Gastroesophageal sphincter (tissue), 4 donors: ENCODE results near the gene TCOF1. TPM values are rescaled to one million over a fixed set of nuclear protein-coding genes. Genes with fewer than 3 reads are reported as not detected.

Experiments
- ATAC-seq: fragments of 150-250 bp; one replicate; pipeline ENCODE4 v1.9.1; 2016; ENCODE audit warnings: mild to moderate bottlenecking, moderate library complexity
- H3K27ac ChIP-seq, 4 donors: fragments of 200-600 bp; sonication (generic) in 3 of 4; 1 replicate in 3 of 4; 2 replicates in 1 of 4; pipeline ENCODE4 v1.5.1; 2016 to 2019
- H3K27me3 ChIP-seq: fragments of 200-600 bp; sonication (generic); one replicate; pipeline ENCODE4 v1.5.1; 2019
- H3K36me3 ChIP-seq, 2 donors: fragments of 200-600 bp; sonication (generic); one replicate each; pipeline ENCODE4 v1.5.1; 2019; ENCODE audit warnings: control low read depth in 1 of 2
- H3K4me1 ChIP-seq, 3 donors: fragments of 200-600 bp; sonication (generic); 1 replicate in 2 of 3; 2 replicates in 1 of 3; pipeline ENCODE4 v1.5.1; 2016 to 2019; ENCODE audit warnings: control low read depth in 2 of 3
- H3K4me3 ChIP-seq, 2 donors: fragments of 200-600 bp; sonication (generic); one replicate each; pipeline ENCODE4 v1.5.1; 2019; ENCODE audit warnings: mild to moderate bottlenecking in 1 of 2, moderate library complexity in 1 of 2
- H3K9me3 ChIP-seq, 3 donors: fragments of 200-600 bp; sonication (generic); one replicate each; pipeline ENCODE4 v1.5.1; 2017 to 2019; ENCODE audit warnings: control low read depth in 2 of 3
- EP300 ChIP-seq: sonication (generic); formaldehyde crosslinking; IDR thresholded peaks from one replicate; pipeline ENCODE4 v1.6.1; 2017; ENCODE audit warnings: antibody characterized with exemption, mild to moderate bottlenecking
- POLR2A ChIP-seq, 2 donors: fragments of 450-650 bp; IDR thresholded peaks; one replicate each; pipeline ENCODE4 v1.6.1; 2017; ENCODE audit warnings: antibody characterized with exemption in 2 of 2, mild to moderate bottlenecking in 2 of 2, moderate library complexity in 1 of 2
- POLR2AphosphoS5 ChIP-seq: sonication (generic); formaldehyde crosslinking; IDR thresholded peaks from one replicate; pipeline ENCODE4 v1.6.1; 2017; ENCODE audit warnings: antibody characterized with exemption
- WGBS, 2 donors: methylation state at CpG; one replicate each; pipeline ENCODE4 v1.1.5; 2018; ENCODE audit warnings: low coverage in 1 of 2; 5-methylcytosine and 5-hydroxymethylcytosine counted together
- total RNA-seq, 4 donors: library from RNA; depleted of rRNA; stranded (reverse); fragments of >200 nt; gene quantifications; one replicate each; pipeline ENCODE4 v1.1.0, GENCODE V29; 2016
- TF ChIP-seq, protein P1 (sequence below), 4 experiments: fragments of 200-600 bp in 2 of 4; fragments of 450-650 bp in 2 of 4; sonication (generic) in 1 of 4; IDR thresholded peaks; one replicate each; pipeline ENCODE4 v1.5.1; 2017 to 2019; ENCODE audit warnings: antibody characterized with exemption in 4 of 4, mild to moderate bottlenecking in 2 of 4, moderate library complexity in 2 of 4

The TCOF1 gene
- total RNA-seq, 4 donors from 2014 or later: 25.4 to 55.7 (median 31.0) TPM

- peak overlapping the region; percentile 56 to 87 for H3K4me3 ChIP-seq
- WGBS, 2 donors: 22 to 75% methylated on average over 3 to 6 of the region's 10 CpGs
- peak overlapping the region in 3 of 4 donors; percentile 60 to 74 (median 68) for H3K27ac ChIP-seq
- no peaks in the 10 kb centered on the region for H3K9me3 ChIP-seq
- no peaks in the 10 kb centered on the region for H3K27me3 ChIP-seq
- peaks cover 0 to 22% of the 10 kb centered on the region in 2 donors for H3K36me3 ChIP-seq
- TF ChIP-seq, protein P1, sequence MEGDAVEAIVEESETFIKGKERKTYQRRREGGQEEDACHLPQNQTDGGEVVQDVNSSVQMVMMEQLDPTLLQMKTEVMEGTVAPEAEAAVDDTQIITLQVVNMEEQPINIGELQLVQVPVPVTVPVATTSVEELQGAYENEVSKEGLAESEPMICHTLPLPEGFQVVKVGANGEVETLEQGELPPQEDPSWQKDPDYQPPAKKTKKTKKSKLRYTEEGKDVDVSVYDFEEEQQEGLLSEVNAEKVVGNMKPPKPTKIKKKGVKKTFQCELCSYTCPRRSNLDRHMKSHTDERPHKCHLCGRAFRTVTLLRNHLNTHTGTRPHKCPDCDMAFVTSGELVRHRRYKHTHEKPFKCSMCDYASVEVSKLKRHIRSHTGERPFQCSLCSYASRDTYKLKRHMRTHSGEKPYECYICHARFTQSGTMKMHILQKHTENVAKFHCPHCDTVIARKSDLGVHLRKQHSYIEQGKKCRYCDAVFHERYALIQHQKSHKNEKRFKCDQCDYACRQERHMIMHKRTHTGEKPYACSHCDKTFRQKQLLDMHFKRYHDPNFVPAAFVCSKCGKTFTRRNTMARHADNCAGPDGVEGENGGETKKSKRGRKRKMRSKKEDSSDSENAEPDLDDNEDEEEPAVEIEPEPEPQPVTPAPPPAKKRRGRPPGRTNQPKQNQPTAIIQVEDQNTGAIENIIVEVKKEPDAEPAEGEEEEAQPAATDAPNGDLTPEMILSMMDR (IDR thresholded peaks at IDR 0.05): no peak
- TF ChIP-seq POLR2AphosphoS5: no peak
- TF ChIP-seq EP300: no peak
- no peak for TF ChIP-seq POLR2A (IDR thresholded peaks at IDR 0.05)
- ATAC-seq: no peak
- peaks cover 0 to 33% (median 8%) of the 10 kb centered on the region in 3 donors for H3K4me1 ChIP-seq
These were observed 762 bp upstream of the TCOF1 start for GRCh38 chr5:150356575-150357294.

- H3K36me3 ChIP-seq: peaks cover 0 to 39% of the 10 kb centered on the region in 2 donors
- ATAC-seq: no peak
- 56 to 64% methylated on average over 10 to 20 of the region's 23 CpGs for WGBS, 2 donors
- H3K4me1 ChIP-seq: peaks cover 0 to 33% (median 8%) of the 10 kb centered on the region in 3 donors
- TF ChIP-seq POLR2A (IDR thresholded peaks at IDR 0.05) (no peak), EP300 (no peak), POLR2AphosphoS5 (no peak)
- TF ChIP-seq, protein P1 (IDR thresholded peaks at IDR 0.05): no peak
- no peaks in the 10 kb centered on the region for H3K27me3 ChIP-seq
- peak overlapping the region in 1 of 4 donors; percentile 74 for H3K27ac ChIP-seq
- no peaks in the 10 kb centered on the region for H3K9me3 ChIP-seq
- peak overlapping the region; percentile 56 to 87 for H3K4me3 ChIP-seq
These were observed 981 bp downstream of the TCOF1 start for GRCh38 chr5:150358261-150359095.

DNA sequence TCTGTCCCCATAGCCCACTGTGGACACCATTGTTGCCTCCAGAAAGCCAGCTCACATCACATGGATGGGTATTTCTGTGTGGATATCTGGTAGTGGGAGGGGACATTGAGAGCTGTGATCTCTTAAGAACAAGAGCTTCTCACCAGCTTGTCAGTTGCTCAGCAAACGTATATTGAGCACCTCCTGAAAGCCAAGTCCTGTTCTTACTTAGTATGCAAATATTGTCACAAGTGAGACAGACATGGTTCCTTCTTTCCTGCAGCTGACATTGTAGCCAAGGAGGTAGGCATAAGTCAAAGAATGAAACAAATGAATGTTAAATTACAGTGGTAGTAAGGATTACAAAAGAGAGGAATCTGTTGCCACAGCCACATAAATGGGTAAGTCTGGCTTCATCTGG, 3.8 kb downstream of the TCOF1 start:
- Histone ChIP-seq H3K4me1 (peaks cover 0 to 33% (median 8%) of the 10 kb centered on the region in 3 donors), H3K27me3 (no peaks in the 10 kb centered on the region), H3K4me3 (no peak overlapping the region), H3K36me3 (peaks cover 0 to 67% of the 10 kb centered on the region in 2 donors), H3K27ac (no peak overlapping the region), H3K9me3 (no peaks in the 10 kb centered on the region)
- no peak for TF ChIP-seq POLR2A (IDR thresholded peaks at IDR 0.05)
- TF ChIP-seq POLR2AphosphoS5: no peak
- TF ChIP-seq, protein P1 (IDR thresholded peaks at IDR 0.05): no peak
- TF ChIP-seq EP300: no peak
- ATAC-seq: no peak
- WGBS, 2 donors: 50% methylated on average over 1 of the region's 1 CpG; no CpG with 5 or more reads in 1 of the 2 donors

- TF ChIP-seq, protein P1 (IDR thresholded peaks at IDR 0.05): no peak
- TF ChIP-seq POLR2A (IDR thresholded peaks at IDR 0.05) (no peak), POLR2AphosphoS5 (no peak), EP300 (no peak)
- peaks cover 0 to 20% (median 7%) of the 10 kb centered on the region in 3 donors for H3K4me1 ChIP-seq
- 80 to 88% methylated on average over 1 of the region's 2 CpGs for WGBS, 2 donors
- H3K27ac ChIP-seq: no peak overlapping the region
- no peaks in the 10 kb centered on the region for H3K27me3 ChIP-seq
- peaks cover 0 to 83% of the 10 kb centered on the region in 2 donors for H3K36me3 ChIP-seq
- no peaks in the 10 kb centered on the region for H3K9me3 ChIP-seq
- no peak overlapping the region for H3K4me3 ChIP-seq
- no peak for ATAC-seq
These were observed 5.7 kb downstream of the TCOF1 start for GRCh38 chr5:150363185-150363584.
